PC-9 (cell line): ENCODE results near the gene UBE2QL1. TPM values are rescaled to one million over a fixed set of nuclear protein-coding genes. Genes with fewer than 3 reads are reported as not detected.

Experiments
- BruUV-seq: library from RNA; stranded (reverse); fragments of 400-500 nt; replicated peaks from 2 replicates; lab custom pipeline; 2021; lab: Mats Ljungman, UMichigan
- CTCF ChIA-PET: fragments of 300-600 bp; sonication (Branson Sonifier 250); formaldehyde crosslinking; loops from one replicate; lab custom pipeline; 2022; ENCODE audit warnings: antibody characterized with exemption; lab: Charles Lee
- POLR2A ChIA-PET: fragments of 300-600 bp; sonication (Branson Sonifier 250); formaldehyde crosslinking; loops from one replicate; lab custom pipeline; 2022; ENCODE audit warnings: antibody characterized with exemption; ENCODE audit not compliant: unreplicated experiment; lab: Charles Lee
- DNase-seq, 2 experiments: peaks; one replicate each; pipeline versions ENCODE4 v3.0.0 to v3.0.0-alpha.2; 2015 to 2022; ENCODE audit warnings: mixed read lengths in 1 of 2
- H2AFZ ChIP-seq: fragments of 200-600 bp; sonication (generic); 2 replicates; pipeline ENCODE4 v1.8.1; 2017; ENCODE audit warnings: antibody characterized with exemption
- H3F3A ChIP-seq: fragments of 200-600 bp; sonication (generic); 2 replicates; pipeline ENCODE4 v1.8.1; 2017; ENCODE audit warnings: antibody characterized with exemption, mild to moderate bottlenecking, low read depth; ENCODE audit not compliant: insufficient read depth
- H3K27ac ChIP-seq: fragments of 200-600 bp; sonication (generic); 2 replicates; pipeline ENCODE4 v1.6.1; 2016; ENCODE audit warnings: mixed run types
- H3K27me3 ChIP-seq: fragments of 200-600 bp; sonication (generic); 2 replicates; pipeline ENCODE4 v1.6.1; 2016; ENCODE audit warnings: low read depth, mixed run types; ENCODE audit not compliant: insufficient read depth
- H3K36me3 ChIP-seq: fragments of 200-600 bp; sonication (generic); 2 replicates; pipeline ENCODE4 v1.6.1; 2016; ENCODE audit warnings: low read depth, mixed run types
- H3K4me1 ChIP-seq: fragments of 200-600 bp; sonication (generic); replicated peaks from 2 replicates; pipeline ENCODE4 v1.6.1; 2016; ENCODE audit warnings: mixed run types; ENCODE audit not compliant: insufficient read depth
- H3K4me2 ChIP-seq: fragments of 200-600 bp; sonication (generic); 2 replicates; pipeline ENCODE4 v1.6.1; 2017; ENCODE audit warnings: mixed run types
- H3K4me3 ChIP-seq: fragments of 200-600 bp; sonication (generic); 2 replicates; pipeline ENCODE4 v1.6.1; 2016; ENCODE audit warnings: mixed run types
- H3K79me2 ChIP-seq: fragments of 200-600 bp; sonication (generic); 2 replicates; pipeline ENCODE4 v1.6.1; 2017; ENCODE audit warnings: low read depth, mixed run types
- H3K9me2 ChIP-seq: fragments of 200-600 bp; sonication (generic); 2 replicates; pipeline ENCODE4 v1.8.1; 2017; ENCODE audit warnings: mild to moderate bottlenecking; ENCODE audit not compliant: insufficient read depth
- H3K9me3 ChIP-seq: fragments of 200-600 bp; sonication (generic); 2 replicates; pipeline ENCODE4 v1.8.1; 2016; ENCODE audit warnings: low read depth; ENCODE audit not compliant: insufficient read depth
- H4K20me1 ChIP-seq: fragments of 200-600 bp; sonication (generic); 2 replicates; pipeline ENCODE4 v1.8.1; 2017; ENCODE audit not compliant: insufficient read depth
- CTCF ChIP-seq: fragments of 200-600 bp; sonication (generic); conservative IDR thresholded peaks from 2 replicates; pipeline ENCODE4 v1.6.1; 2017; ENCODE audit warnings: mixed run types, antibody characterized with exemption, mild to moderate bottlenecking, moderate library complexity
- EZH2 ChIP-seq: fragments of 200-600 bp; sonication (generic); IDR thresholded peaks from 2 replicates; pipeline ENCODE4 v1.8.0; 2017; ENCODE audit warnings: antibody characterized with exemption, low read depth
- intact Hi-C: fragments of 100-400 bp; cut with micrococcal nuclease; formaldehyde crosslinking; loops from one replicate; pipeline ENCODE4 v1.10.0; 2022; ENCODE audit not compliant: unreplicated experiment
- total RNA-seq: library from RNA; stranded (reverse); gene quantifications from 2 replicates; pipeline ENCODE4 v1.2.3, GENCODE V29; 2021

Gene UBE2QL1
- total RNA-seq, 1 experiment from 2014 or later: not detected

- no peak overlapping the region for H3K4me2 ChIP-seq
- H3F3A ChIP-seq: no peaks in the 10 kb centered on the region
- H3K4me1 ChIP-seq: no peaks in the 10 kb centered on the region; the same call in 1 of the 2 replicates
- H3K9me3 ChIP-seq: no peaks in the 10 kb centered on the region
- H3K4me3 ChIP-seq: no peak overlapping the region
- H3K27me3 ChIP-seq: peaks cover 57% of the 10 kb centered on the region
- no peaks in the 10 kb centered on the region for H3K79me2 ChIP-seq
- no peaks in the 10 kb centered on the region for H3K9me2 ChIP-seq
- H3K36me3 ChIP-seq: no peaks in the 10 kb centered on the region
- TF ChIP-seq CTCF (peak; percentile 43; the same call in 1 of the 2 replicates), EZH2 (no peak)
- intact Hi-C loops: no loop called here
- DNase-seq: no peak
- POLR2A ChIA-PET: no interaction called here
- CTCF ChIA-PET: interaction anchor here (0.7 kb wide), 1 partner anchor 133 kb away, joined by 6 read pairs; no protein-coding TSS in a partner anchor
- no peak overlapping the region for H2AFZ ChIP-seq
- no peaks in the 10 kb centered on the region for H4K20me1 ChIP-seq
- no peak overlapping the region for H3K27ac ChIP-seq
- no TSS peak for BruUV-seq
These were observed 13.3 kb upstream of the UBE2QL1 start for GRCh38 chr5:6435356-6435755.

GRCh38 chr5:6436715-6437331 lies 11.8 kb upstream of the UBE2QL1 start:
- CTCF ChIA-PET: no interaction called here
- no peak for DNase-seq
- Histone ChIP-seq H3K4me1 (no peaks in the 10 kb centered on the region; the same call in 1 of the 2 replicates), H3K36me3 (no peaks in the 10 kb centered on the region), H3K9me2 (no peaks in the 10 kb centered on the region), H3K27ac (no peak overlapping the region), H2AFZ (no peak overlapping the region), H3K4me3 (no peak overlapping the region), H3F3A (no peaks in the 10 kb centered on the region), H3K27me3 (peaks cover 43% of the 10 kb centered on the region), H3K79me2 (no peaks in the 10 kb centered on the region), H4K20me1 (no peaks in the 10 kb centered on the region), H3K9me3 (no peaks in the 10 kb centered on the region), H3K4me2 (no peak overlapping the region)
- POLR2A ChIA-PET: no interaction called here
- no TSS peak for BruUV-seq
- TF ChIP-seq CTCF: no peak
- TF ChIP-seq EZH2: no peak
- intact Hi-C loops: no loop called here

GRCh38 chr5:6439588-6440550 lies 8.8 kb upstream of the UBE2QL1 start:
- BruUV-seq: no TSS peak
- Histone ChIP-seq H3K27ac (no peak overlapping the region), H3K9me2 (no peaks in the 10 kb centered on the region), H3K79me2 (no peaks in the 10 kb centered on the region), H3K4me1 (no peaks in the 10 kb centered on the region; the same call in 1 of the 2 replicates), H3K9me3 (no peaks in the 10 kb centered on the region), H4K20me1 (no peaks in the 10 kb centered on the region), H3F3A (no peaks in the 10 kb centered on the region), H3K4me3 (no peak overlapping the region), H3K27me3 (peaks cover 12% of the 10 kb centered on the region), H3K4me2 (no peak overlapping the region), H3K36me3 (no peaks in the 10 kb centered on the region), H2AFZ (no peak overlapping the region)
- intact Hi-C loops: no loop called here
- CTCF ChIA-PET: no interaction called here
- POLR2A ChIA-PET: interaction anchor here (0.8 kb wide), 1 partner anchor 76 kb away, joined by 3 read pairs; no protein-coding TSS in a partner anchor
- TF ChIP-seq EZH2: no peak
- DNase-seq: no peak
